Bronchial epithelial cell (primary cell): ENCODE data around the gene VTI1A. TPM values are rescaled to one million over a fixed set of nuclear protein-coding genes. Genes with fewer than 3 reads are reported as not detected.

Experiments used
- DNase-seq: peaks from one replicate; pipeline ENCODE4 v3.0.0-alpha.2; 2010; ENCODE audit warnings: low read depth
- FAIRE-seq: peaks from 2 replicates; lab custom pipeline; 2011; peaks lifted over from hg19 to GRCh38; lab: Jason Lieb, UNC
- H3K27me3 ChIP-seq: 2 replicates; pipeline ENCODE4 v1.5.1; 2011; ENCODE audit warnings: low read length; ENCODE audit not compliant: control insufficient read depth, insufficient read depth
- H3K36me3 ChIP-seq: 2 replicates; pipeline ENCODE4 v1.5.1; 2011; ENCODE audit warnings: low read length; ENCODE audit not compliant: control insufficient read depth, insufficient read depth
- H3K4me3 ChIP-seq: 2 replicates; pipeline ENCODE4 v1.5.1; 2011; ENCODE audit warnings: mild to moderate bottlenecking, low read depth, low read length, control low read depth
- CTCF ChIP-seq: IDR thresholded peaks from 2 replicates; pipeline ENCODE4 v1.5.1; 2011; ENCODE audit warnings: mild to moderate bottlenecking, moderate library complexity, low read length, control low read depth, inconsistent platforms; ENCODE audit not compliant: insufficient read depth, severe bottlenecking
- total RNA-seq: library from RNA; depleted of rRNA; stranded (reverse); fragments of >200 nt; gene quantifications from 2 replicates; pipeline ENCODE4 v1.2.1, GENCODE V29; 2014

VTI1A gene
- total RNA-seq, 1 donor from 2014 or later, result 36.6 TPM

GRCh38 chr10:112653215-112653614 lies 206.2 kb downstream of the VTI1A start:
- Histone ChIP-seq H3K4me3 (no peak overlapping the region), H3K36me3 (no peaks in the 10 kb centered on the region), H3K27me3 (no peaks in the 10 kb centered on the region)
- FAIRE-seq (no peak), DNase-seq (no peak)
- no peak for TF ChIP-seq CTCF

- no peak for DNase-seq
- H3K4me3 ChIP-seq, result no peak overlapping the region
- no peak for TF ChIP-seq CTCF
- no peaks in the 10 kb centered on the region for H3K27me3 ChIP-seq
- FAIRE-seq, result no peak
- no peaks in the 10 kb centered on the region for H3K36me3 ChIP-seq
These were observed 206.8 kb downstream of the VTI1A start for GRCh38 chr10:112653851-112654250.

GRCh38 chr10:112654794-112655193 lies 207.8 kb downstream of the VTI1A start:
- H3K27me3 ChIP-seq, result no peaks in the 10 kb centered on the region
- no peak for TF ChIP-seq CTCF
- no peak for FAIRE-seq
- H3K36me3 ChIP-seq, result no peaks in the 10 kb centered on the region
- no peak overlapping the region for H3K4me3 ChIP-seq
- no peak for DNase-seq

- TF ChIP-seq CTCF, result no peak
- DNase-seq (no peak), FAIRE-seq (no peak)
- H3K36me3 ChIP-seq, result no peaks in the 10 kb centered on the region
- H3K4me3 ChIP-seq, result no peak overlapping the region
- H3K27me3 ChIP-seq, result no peaks in the 10 kb centered on the region
These were observed 208.7 kb downstream of the VTI1A start for GRCh38 chr10:112655722-112656121.

- Histone ChIP-seq H3K27me3 (no peaks in the 10 kb centered on the region), H3K36me3 (no peaks in the 10 kb centered on the region), H3K4me3 (no peak overlapping the region)
- DNase-seq (no peak), FAIRE-seq (no peak)
- no peak for TF ChIP-seq CTCF
These were observed 211.4 kb downstream of the VTI1A start for GRCh38 chr10:112658465-112658864.

- Histone ChIP-seq H3K36me3 (no peaks in the 10 kb centered on the region), H3K4me3 (no peak overlapping the region), H3K27me3 (no peaks in the 10 kb centered on the region)
- peak; percentile 85 for DNase-seq
- no peak for FAIRE-seq
- TF ChIP-seq CTCF, result no peak
These were observed 212.1 kb downstream of the VTI1A start for GRCh38 chr10:112658900-112659638.
